ENCODE measurements around the gene LCN10.
"Not testable (repeated sequence)": the region's sequence is repeated elsewhere in the genome, so short reads cannot be mapped to it uniquely, and the experiment has no call there.

LCN10 gene

GRCh38 chr9:136719195-136719880 lies 23.4 kb downstream of the LCN10 start:
- DNase-seq (ENCODE audit: low spot score), result no peak

GRCh38 chr9:136718345-136719194 lies 24.2 kb downstream of the LCN10 start:
- DNase-seq (ENCODE audit: low spot score), result no peak

GRCh38 chr9:136717399-136717798 lies 25.3 kb downstream of the LCN10 start:
- DNase-seq (ENCODE audit: low spot score), result no peak

GRCh38 chr9:136714893-136715274 lies 27.9 kb downstream of the LCN10 start:
- no peak for DNase-seq (ENCODE audit: low spot score)

GRCh38 chr9:136714096-136714892 lies 28.4 kb downstream of the LCN10 start:
- DNase-seq (ENCODE audit: low spot score), result no peak

- no peak for DNase-seq (ENCODE audit: low spot score)
These were observed 29.2 kb downstream of the LCN10 start for GRCh38 chr9:136713550-136713949.

GRCh38 chr9:136712690-136713544 lies 29.8 kb downstream of the LCN10 start:
- no peak for DNase-seq (ENCODE audit: low spot score)

GRCh38 chr9:136711751-136712689 lies 30.7 kb downstream of the LCN10 start, which contains the start of gene DIPK1B:
TSS of gene DIPK1B (plus strand) at chr9:136712572. CDS start at chr9:136712666, 94 bp downstream.
- DNase-seq (ENCODE audit: low spot score), result no peak

- DNase-seq (ENCODE audit: low spot score), result not testable (repeated sequence)
These were observed 31.5 kb downstream of the LCN10 start for GRCh38 chr9:136711219-136711648.

GRCh38 chr9:136710543-136710942 lies 32.2 kb downstream of the LCN10 start:
- no peak for DNase-seq (ENCODE audit: low spot score)

- DNase-seq (ENCODE audit: low spot score), result no peak
These were observed 33.2 kb downstream of the LCN10 start for GRCh38 chr9:136709454-136710109.

GRCh38 chr9:136707849-136708517 lies 34.8 kb downstream of the LCN10 start:
- DNase-seq (ENCODE audit: low spot score), result no peak

GRCh38 chr9:136707011-136707410 lies 35.7 kb downstream of the LCN10 start:
- no peak for DNase-seq (ENCODE audit: low spot score)

GRCh38 chr9:136705564-136705963 lies 37.2 kb downstream of the LCN10 start:
- DNase-seq (ENCODE audit: low spot score), result no peak

GRCh38 chr9:136704741-136705140 lies 38.0 kb downstream of the LCN10 start:
- DNase-seq (ENCODE audit: low spot score), result not testable (repeated sequence)

GRCh38 chr9:136703276-136703860 lies 39.4 kb downstream of the LCN10 start:
- no peak for DNase-seq (ENCODE audit: low spot score)

GRCh38 chr9:136701668-136702053 lies 41.1 kb downstream of the LCN10 start:
- no peak for DNase-seq (ENCODE audit: low spot score)

GRCh38 chr9:136700959-136701667 lies 41.6 kb downstream of the LCN10 start:
- DNase-seq (ENCODE audit: low spot score), result no peak
